H7 (cell line): ENCODE measurements around the gene NUP93. TPM values are rescaled to one million over a fixed set of nuclear protein-coding genes. Genes with fewer than 3 reads are reported as not detected.
A peak's percentile ranks its signal among the peaks of the same experiment; 100 is the strongest.
"Not testable (repeated sequence)": the region's sequence is repeated elsewhere in the genome, so short reads cannot be mapped to it uniquely, and the experiment has no call there.

Experiments used
- DNase-seq: peaks from one replicate; pipeline ENCODE4 v3.0.0; 2012
- H3K27me3 ChIP-seq: 2 replicates; pipeline ENCODE4 v1.6.0; 2011; ENCODE audit warnings: mild to moderate bottlenecking, low read length; ENCODE audit not compliant: control insufficient read depth, insufficient read depth
- H3K36me3 ChIP-seq: replicated peaks from 2 replicates; pipeline ENCODE4 v1.5.1; 2011; ENCODE audit warnings: low read length; ENCODE audit not compliant: control insufficient read depth, insufficient read depth
- H3K4me3 ChIP-seq: 2 replicates; pipeline ENCODE4 v1.5.1; 2011; ENCODE audit warnings: low read depth, mild to moderate bottlenecking, control low read depth, low read length, moderate library complexity; ENCODE audit not compliant: insufficient read depth
- total RNA-seq: library from RNA; depleted of rRNA; stranded (reverse); fragments of >200 nt; shearing (Covaris generic); gene quantifications from 2 replicates; pipeline ENCODE4 v1.2.3, GENCODE V29; 2014

Gene NUP93
- total RNA-seq, 1 experiment from 2014 or later, result 133 TPM

GRCh38 chr16:56724191-56724590 is 5.7 kb upstream of the NUP93 start:
- no peaks in the 10 kb centered on the region for H3K27me3 ChIP-seq
- DNase-seq, result no peak
- no peaks in the 10 kb centered on the region for H3K36me3 ChIP-seq
- no peak overlapping the region for H3K4me3 ChIP-seq

GRCh38 chr16:56726283-56726682 is 3.6 kb upstream of the NUP93 start:
- Histone ChIP-seq H3K36me3 (no peaks in the 10 kb centered on the region), H3K4me3 (no peak overlapping the region), H3K27me3 (no peaks in the 10 kb centered on the region)
- no peak for DNase-seq

GRCh38 chr16:56726926-56727325 is 3.0 kb upstream of the NUP93 start:
- no peak overlapping the region for H3K4me3 ChIP-seq
- no peak for DNase-seq
- no peaks in the 10 kb centered on the region for H3K36me3 ChIP-seq
- no peaks in the 10 kb centered on the region for H3K27me3 ChIP-seq

- no peak for DNase-seq
- Histone ChIP-seq H3K27me3 (no peaks in the 10 kb centered on the region), H3K36me3 (no peaks in the 10 kb centered on the region), H3K4me3 (no peak overlapping the region)
These were observed 1.9 kb upstream of the NUP93 start for GRCh38 chr16:56728027-56728426.

GRCh38 chr16:56728980-56729734 is 772 bp upstream of the NUP93 start:
- no peaks in the 10 kb centered on the region for H3K36me3 ChIP-seq
- DNase-seq, result no peak
- no peaks in the 10 kb centered on the region for H3K27me3 ChIP-seq
- peak overlapping the region; percentile 95 for H3K4me3 ChIP-seq

- DNase-seq, result no peak
- no peak overlapping the region for H3K4me3 ChIP-seq
- H3K27me3 ChIP-seq, result no peaks in the 10 kb centered on the region
- no peaks in the 10 kb centered on the region for H3K36me3 ChIP-seq
These were observed 2.4 kb downstream of the NUP93 start for GRCh38 chr16:56732366-56732765.

- no peaks in the 10 kb centered on the region for H3K27me3 ChIP-seq
- no peaks in the 10 kb centered on the region for H3K36me3 ChIP-seq
- H3K4me3 ChIP-seq, result no peak overlapping the region
- DNase-seq, result no peak
These were observed 2.9 kb downstream of the NUP93 start for GRCh38 chr16:56732832-56733231.

GRCh38 chr16:56734429-56734828 is 4.5 kb downstream of the NUP93 start:
- Histone ChIP-seq H3K36me3 (no peaks in the 10 kb centered on the region; the same call in 1 of the 2 replicates), H3K4me3 (no peak overlapping the region), H3K27me3 (no peaks in the 10 kb centered on the region)
- no peak for DNase-seq

GRCh38 chr16:56736476-56736875 is 6.5 kb downstream of the NUP93 start:
- no peaks in the 10 kb centered on the region; the same call in 1 of the 2 replicates for H3K36me3 ChIP-seq
- no peaks in the 10 kb centered on the region for H3K27me3 ChIP-seq
- H3K4me3 ChIP-seq, result no peak overlapping the region
- no peak for DNase-seq

- no peak for DNase-seq
- Histone ChIP-seq H3K4me3 (no peak overlapping the region), H3K27me3 (no peaks in the 10 kb centered on the region), H3K36me3 (no peaks in the 10 kb centered on the region; the same call in 1 of the 2 replicates)
These were observed 7.6 kb downstream of the NUP93 start for GRCh38 chr16:56737539-56737938.

- no peak overlapping the region for H3K4me3 ChIP-seq
- no peaks in the 10 kb centered on the region; the same call in 1 of the 2 replicates for H3K36me3 ChIP-seq
- no peak for DNase-seq
- H3K27me3 ChIP-seq, result no peaks in the 10 kb centered on the region
These were observed 8.3 kb downstream of the NUP93 start for GRCh38 chr16:56738221-56738620.

GRCh38 chr16:56739378-56739777 is 9.4 kb downstream of the NUP93 start:
- not testable (repeated sequence) for DNase-seq, H3K36me3 ChIP-seq, H3K27me3 ChIP-seq, H3K4me3 ChIP-seq

GRCh38 chr16:56741399-56741798 is 11.5 kb downstream of the NUP93 start:
- Histone ChIP-seq H3K4me3 (no peak overlapping the region), H3K36me3 (no peaks in the 10 kb centered on the region; the same call in 1 of the 2 replicates), H3K27me3 (no peaks in the 10 kb centered on the region)
- no peak for DNase-seq

GRCh38 chr16:56742030-56742984 is 12.4 kb downstream of the NUP93 start:
- H3K27me3 ChIP-seq, result no peaks in the 10 kb centered on the region
- no peak overlapping the region for H3K4me3 ChIP-seq
- no peaks in the 10 kb centered on the region; the same call in 1 of the 2 replicates for H3K36me3 ChIP-seq
- no peak for DNase-seq

- Histone ChIP-seq H3K27me3 (no peaks in the 10 kb centered on the region), H3K36me3 (peaks cover 3% of the 10 kb centered on the region), H3K4me3 (no peak overlapping the region)
- no peak for DNase-seq
These were observed 13.9 kb downstream of the NUP93 start for GRCh38 chr16:56743840-56744239.
